BLaER1 treated with 17β-estradiol and CSF1 and Interleukin-3, amounts not matched to agents 10 nM and 100 nM (cell line): Measurements from ENCODE around the gene SH3PXD2B.
"Not testable (repeated sequence)": the region's sequence is repeated elsewhere in the genome, so short reads cannot be mapped to it uniquely, and the experiment has no call there.

Experiments
- H3K27ac ChIP-seq, 11 experiments: shearing (Covaris generic); formaldehyde crosslinking; 2 replicates each; pipeline ENCODE4 v1.8.1; 2022
- H3K27me3 ChIP-seq, 11 experiments: shearing (Covaris generic); formaldehyde crosslinking; 2 replicates each; pipeline ENCODE4 v1.8.1; 2022
- H3K36me3 ChIP-seq, 11 experiments: shearing (Covaris generic); formaldehyde crosslinking; 2 replicates each; pipeline ENCODE4 v1.8.1; 2022
- H3K4me1 ChIP-seq, 10 experiments: shearing (Covaris generic); formaldehyde crosslinking; 2 replicates each; pipeline ENCODE4 v1.8.1; 2022
- H3K4me2 ChIP-seq, 11 experiments: shearing (Covaris generic); formaldehyde crosslinking; 2 replicates each; pipeline ENCODE4 v1.8.1; 2022
- H3K4me3 ChIP-seq, 10 experiments: shearing (Covaris generic); formaldehyde crosslinking; 2 replicates each; pipeline ENCODE4 v1.8.1; 2022
- H3K9ac ChIP-seq, 11 experiments: shearing (Covaris generic); formaldehyde crosslinking; 2 replicates each; pipeline ENCODE4 v1.8.1; 2022
- H3K9me3 ChIP-seq, 11 experiments: shearing (Covaris generic); formaldehyde crosslinking; replicated peaks in 1 of 11; 2 replicates each; pipeline ENCODE4 v1.8.1; 2022
- H4K20me1 ChIP-seq, 11 experiments: shearing (Covaris generic); formaldehyde crosslinking; 2 replicates each; pipeline ENCODE4 v1.8.1; 2022
- Cebpa-rat ChIP-seq, 11 experiments: shearing (Covaris generic); IDR thresholded peaks; 2 replicates each; pipeline ENCODE4 v1.8.1; 2022

The SH3PXD2B gene

DNA sequence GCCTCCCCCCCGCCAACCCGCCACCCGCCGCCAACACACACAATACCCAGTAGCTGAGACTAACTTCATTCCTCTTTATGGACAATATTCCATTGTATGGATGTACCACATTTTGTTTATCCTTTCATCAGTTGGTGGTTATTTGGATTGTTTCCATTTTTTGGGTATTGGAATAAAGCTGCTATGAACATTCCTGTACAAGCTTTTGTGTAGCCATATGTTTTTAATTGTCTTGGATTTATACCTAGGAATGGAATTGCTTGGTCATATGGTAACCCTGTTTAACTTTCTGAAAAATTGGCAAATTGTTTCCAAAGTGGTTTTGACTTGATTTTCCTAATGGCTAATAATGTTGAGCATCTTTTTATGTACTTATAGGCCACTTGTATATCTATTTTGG, 165.9 kb downstream of the SH3PXD2B start:
- no peak overlapping the region for H3K4me2 ChIP-seq
- peaks cover 0 to under 1% (median 0%) of the 10 kb centered on the region in 11 experiments; a peak in 3 of 22 replicates for H4K20me1 ChIP-seq
- H3K9ac ChIP-seq = no peak overlapping the region
- no peaks in the 10 kb centered on the region for H3K27me3 ChIP-seq
- no peak overlapping the region for H3K4me3 ChIP-seq
- no peak for TF ChIP-seq Cebpa-rat (IDR thresholded peaks at IDR 0.05)
- H3K36me3 ChIP-seq = no peaks in the 10 kb centered on the region
- no peak overlapping the region for H3K27ac ChIP-seq
- no peaks in the 10 kb centered on the region for H3K9me3 ChIP-seq
- H3K4me1 ChIP-seq = peaks cover 23 to 36% (median 32%) of the 10 kb centered on the region in 10 experiments

DNA sequence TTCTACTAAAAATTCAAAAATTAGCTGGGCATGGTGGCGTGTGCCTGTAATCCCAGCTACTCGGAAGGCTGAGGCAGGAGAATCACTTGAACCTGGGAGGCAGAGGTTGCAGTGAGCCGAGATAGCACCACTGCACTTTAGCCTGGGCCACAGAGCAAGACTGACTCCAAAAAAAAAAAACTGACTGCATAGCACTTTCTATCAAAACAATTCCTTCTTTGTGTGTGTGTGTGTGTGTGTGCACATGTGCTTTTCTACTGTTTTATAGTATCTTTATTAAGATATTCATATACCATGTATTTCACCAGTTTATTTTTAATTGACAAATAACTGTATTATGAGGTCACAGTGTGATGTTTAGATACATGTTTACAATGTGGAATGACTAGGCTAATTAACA, 167.2 kb downstream of the SH3PXD2B start:
- H3K27me3 ChIP-seq, H3K4me2 ChIP-seq, H3K4me3 ChIP-seq, H3K9me3 ChIP-seq, H3K27ac ChIP-seq, H3K9ac ChIP-seq, H3K36me3 ChIP-seq: not testable (repeated sequence)
- H3K4me1 ChIP-seq = peaks cover 12 to 27% (median 22%) of the 10 kb centered on the region in 10 experiments
- H4K20me1 ChIP-seq = peaks cover 5 to 14% (median 10%) of the 10 kb centered on the region in 11 experiments; a peak in 18 of 22 replicates

DNA sequence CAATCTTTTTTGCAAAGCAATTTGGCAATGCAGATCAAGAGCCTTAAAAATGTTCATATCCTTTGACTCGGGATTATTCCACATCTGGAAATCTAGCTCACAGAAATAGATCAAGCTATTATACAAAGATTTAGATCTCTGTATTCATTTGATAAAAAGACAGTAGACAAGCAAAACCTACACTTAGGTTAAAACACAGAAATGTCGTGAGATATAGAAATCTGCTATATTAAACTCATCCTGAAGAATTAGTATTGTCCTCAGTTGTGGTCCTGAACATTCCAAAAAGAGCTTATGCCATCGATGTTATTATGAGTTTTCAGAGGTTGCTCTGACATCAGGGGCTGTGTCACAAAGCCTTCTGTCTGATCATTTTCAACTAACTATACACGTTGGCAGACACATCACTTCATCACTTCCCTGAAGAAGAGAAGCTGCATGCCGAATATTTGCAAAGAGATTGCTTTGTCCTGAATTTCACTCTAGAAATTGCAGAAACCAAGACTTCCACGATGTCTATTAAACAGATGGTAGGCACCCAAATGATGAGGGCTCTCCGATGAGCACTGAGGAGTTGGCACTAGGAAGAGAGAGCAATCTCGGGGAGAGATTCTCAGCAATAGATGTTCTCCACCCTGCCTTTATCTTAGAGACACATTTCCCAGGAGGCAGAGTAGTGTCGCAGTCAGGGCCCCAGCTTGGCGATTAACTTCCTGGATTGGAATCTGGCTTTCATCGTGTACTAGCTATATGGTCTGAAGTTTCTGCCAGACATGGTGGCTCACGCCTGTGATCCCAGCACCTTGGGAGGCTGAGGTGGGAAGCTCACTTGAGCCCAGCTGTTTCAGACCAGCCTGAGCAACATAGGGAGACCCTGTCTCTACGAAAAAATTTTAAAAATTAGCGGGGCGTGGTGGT, 168.8 kb downstream of the SH3PXD2B start:
- Histone ChIP-seq H3K4me3 (0 out of 20 replicates have a peak overlapping the region, but pooled peaks of 2 of the 10 experiments have one; percentile 66 to 91), H4K20me1 (peaks cover 18 to 30% (median 26%) of the 10 kb centered on the region in 11 experiments; a peak in 21 of 22 replicates), H3K9ac (peak overlapping the region in 3 of 11 experiments; percentile 10 to 97 (median 96); a peak in 1 of 22 replicates), H3K4me2 (peak overlapping the region; percentile 82 to 100 (median 96); a peak in 21 of 22 replicates), H3K9me3 (no peaks in the 10 kb centered on the region), H3K4me1 (peaks cover 24 to 38% (median 34%) of the 10 kb centered on the region in 10 experiments), H3K27me3 (no peaks in the 10 kb centered on the region), H3K27ac (no peak overlapping the region), H3K36me3 (peaks cover 0 to 7% (median 0%) of the 10 kb centered on the region in 11 experiments; a peak in 3 of 22 replicates)
- TF ChIP-seq Cebpa-rat (IDR thresholded peaks at IDR 0.05) = no peak

DNA sequence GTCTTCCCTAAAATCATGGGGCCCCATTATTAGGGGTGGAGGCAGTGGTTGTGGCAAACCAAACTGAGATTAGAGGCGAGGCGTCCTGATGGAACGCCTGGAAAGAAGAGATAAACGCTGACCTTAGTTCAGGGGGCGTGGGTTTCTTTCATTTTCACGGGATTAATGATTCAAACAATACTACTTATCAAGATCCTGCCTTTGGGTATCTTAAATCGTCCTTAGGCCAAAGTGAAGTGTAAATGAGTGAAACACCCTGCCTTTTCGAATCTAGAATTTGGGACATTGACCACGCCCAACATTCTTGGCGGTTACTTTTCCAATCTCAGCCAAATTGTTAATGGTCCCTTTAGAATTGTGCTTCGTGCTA, 169.7 kb downstream of the SH3PXD2B start:
- H3K9me3 ChIP-seq = peaks cover 0 to 2% (median 0%) of the 10 kb centered on the region in 11 experiments; a peak in 1 of 22 replicates
- H3K36me3 ChIP-seq = peaks cover 0 to 16% (median 5%) of the 10 kb centered on the region in 11 experiments; a peak in 17 of 22 replicates
- peak overlapping the region; percentile 85 to 95 (median 93) for H3K27ac ChIP-seq
- peak overlapping the region; percentile 82 to 100 (median 96) for H3K4me2 ChIP-seq
- H4K20me1 ChIP-seq = peaks cover 18 to 39% (median 35%) of the 10 kb centered on the region in 11 experiments; a peak in 21 of 22 replicates
- H3K4me3 ChIP-seq = peak overlapping the region; percentile 66 to 98 (median 92)
- TF ChIP-seq Cebpa-rat (IDR thresholded peaks at IDR 0.05) = no peak
- no peaks in the 10 kb centered on the region for H3K27me3 ChIP-seq
- peak overlapping the region; percentile 81 to 97 (median 95) for H3K9ac ChIP-seq
- peaks cover 25 to 43% (median 36%) of the 10 kb centered on the region in 10 experiments for H3K4me1 ChIP-seq

DNA sequence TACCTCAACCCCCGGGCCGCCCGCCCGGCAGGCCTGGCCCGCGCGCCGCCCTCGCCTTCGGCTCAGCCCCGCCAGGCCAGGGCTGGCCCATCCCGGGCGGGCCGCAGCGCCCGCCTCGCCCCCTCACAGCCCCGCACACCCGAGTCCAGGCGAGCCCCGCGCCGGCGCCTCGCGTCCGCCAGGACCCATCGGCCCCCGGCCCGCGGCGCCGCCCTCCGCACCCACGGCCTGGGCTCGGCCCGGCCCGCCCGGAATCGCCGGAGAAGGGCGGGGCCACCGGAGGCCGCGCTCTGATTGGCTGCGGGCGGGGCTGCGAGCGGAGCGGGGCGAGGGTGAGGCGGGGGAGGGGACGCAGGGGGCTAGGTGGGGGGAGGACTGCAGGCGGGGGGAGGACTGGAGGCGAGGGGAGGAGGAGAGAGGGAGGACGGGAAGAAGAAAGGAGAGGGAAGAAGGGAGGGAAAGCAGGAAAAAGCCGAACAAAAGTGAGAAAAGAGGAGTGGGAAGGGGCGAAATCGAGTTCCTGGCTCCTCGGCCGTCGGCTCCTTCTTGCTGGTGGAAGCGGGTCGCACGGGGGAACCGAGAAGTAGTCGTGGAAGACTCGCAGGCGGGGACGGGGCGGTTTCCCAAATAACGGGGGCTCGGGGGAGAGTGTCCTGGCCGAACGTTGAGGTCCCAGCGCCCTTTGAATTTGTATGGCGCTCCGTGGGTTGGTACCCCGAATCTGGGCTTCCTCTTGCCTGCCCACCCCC, 170.3 kb downstream of the SH3PXD2B start:
- Histone ChIP-seq H3K9ac (peak overlapping the region; percentile 81 to 97 (median 95)), H3K9me3 (peaks cover 0 to 7% (median 1%) of the 10 kb centered on the region in 11 experiments; a peak in 9 of 22 replicates), H4K20me1 (peaks cover 18 to 45% (median 39%) of the 10 kb centered on the region in 11 experiments; a peak in 21 of 22 replicates), H3K36me3 (peaks cover 3 to 21% (median 10%) of the 10 kb centered on the region in 11 experiments; a peak in 21 of 22 replicates), H3K4me2 (peak overlapping the region; percentile 82 to 100 (median 96)), H3K27ac (peak overlapping the region; percentile 85 to 95 (median 93)), H3K4me1 (peaks cover 25 to 44% (median 36%) of the 10 kb centered on the region in 10 experiments), H3K4me3 (peak overlapping the region; percentile 66 to 98 (median 92)), H3K27me3 (no peaks in the 10 kb centered on the region)
- no peak for TF ChIP-seq Cebpa-rat (IDR thresholded peaks at IDR 0.05)

DNA sequence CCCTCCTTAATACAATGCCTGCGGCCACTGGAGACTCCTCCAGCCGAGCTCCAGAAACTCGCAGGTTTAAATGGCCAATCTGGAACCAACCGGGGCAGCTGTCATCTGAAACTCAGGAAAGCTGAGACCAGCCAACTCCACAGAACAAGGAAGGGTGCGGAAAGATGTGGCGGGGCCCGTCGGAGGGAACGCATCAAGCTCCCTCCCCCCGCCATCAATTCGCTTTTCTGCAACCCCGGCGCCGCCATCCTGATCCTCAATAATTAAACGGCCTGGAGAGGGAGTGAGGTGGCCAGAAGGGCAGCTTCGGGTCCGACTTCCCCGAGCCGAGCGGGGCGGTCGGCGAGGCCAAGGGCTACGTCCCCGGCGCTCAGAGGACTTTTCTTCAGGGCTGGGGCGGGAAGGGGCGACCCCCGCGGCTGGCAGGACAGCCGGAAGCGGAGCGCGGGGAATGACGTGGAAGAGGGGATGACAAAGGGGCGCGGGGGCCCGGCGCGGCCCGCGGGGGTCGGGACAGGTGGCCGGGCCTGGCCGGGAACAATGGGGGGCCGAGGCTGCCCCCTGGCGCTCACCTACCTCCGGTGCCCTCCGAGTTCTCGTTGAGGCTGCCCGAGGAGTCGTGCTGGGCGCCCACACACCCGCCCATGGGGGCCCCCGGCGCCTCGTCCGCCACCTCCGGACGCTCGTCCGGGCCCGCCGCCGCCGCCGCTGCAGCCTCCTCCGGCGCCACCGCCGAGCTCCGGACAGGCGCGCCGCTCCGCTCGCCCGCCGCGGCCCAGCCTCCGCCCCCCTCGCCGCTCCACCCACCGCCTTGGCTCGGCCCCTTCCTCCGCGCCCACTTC, 171.1 kb downstream of the SH3PXD2B start, which contains the start of gene UBTD2:
Gene UBTD2 (minus strand): TSS at position 745 of the 842 bp plus-strand sequence. CDS start 99 bp downstream, at position 646.
- Histone ChIP-seq H3K4me2 (peak within 1 kb of the TSS; percentile 88 to 100 (median 96)), H3K9ac (peak within 1 kb of the TSS; percentile 81 to 97 (median 95)), H3K4me1 (peaks cover 25 to 44% (median 36%) of the 10 kb centered on the region in 10 experiments), H3K36me3 (peaks cover 7 to 29% (median 18%) of the 10 kb centered on the region in 11 experiments), H3K27me3 (no peaks in the 10 kb centered on the region), H4K20me1 (peaks cover 18 to 52% (median 41%) of the 10 kb centered on the region in 11 experiments; a peak in 21 of 22 replicates), H3K4me3 (peak within 1 kb of the TSS; percentile 66 to 98 (median 92)), H3K27ac (peak within 1 kb of the TSS; percentile 85 to 95 (median 93)), H3K9me3 (peaks cover 0 to 15% (median 9%) of the 10 kb centered on the region in 11 experiments; a peak in 16 of 22 replicates)
- no peak for TF ChIP-seq Cebpa-rat (IDR thresholded peaks at IDR 0.05)

DNA sequence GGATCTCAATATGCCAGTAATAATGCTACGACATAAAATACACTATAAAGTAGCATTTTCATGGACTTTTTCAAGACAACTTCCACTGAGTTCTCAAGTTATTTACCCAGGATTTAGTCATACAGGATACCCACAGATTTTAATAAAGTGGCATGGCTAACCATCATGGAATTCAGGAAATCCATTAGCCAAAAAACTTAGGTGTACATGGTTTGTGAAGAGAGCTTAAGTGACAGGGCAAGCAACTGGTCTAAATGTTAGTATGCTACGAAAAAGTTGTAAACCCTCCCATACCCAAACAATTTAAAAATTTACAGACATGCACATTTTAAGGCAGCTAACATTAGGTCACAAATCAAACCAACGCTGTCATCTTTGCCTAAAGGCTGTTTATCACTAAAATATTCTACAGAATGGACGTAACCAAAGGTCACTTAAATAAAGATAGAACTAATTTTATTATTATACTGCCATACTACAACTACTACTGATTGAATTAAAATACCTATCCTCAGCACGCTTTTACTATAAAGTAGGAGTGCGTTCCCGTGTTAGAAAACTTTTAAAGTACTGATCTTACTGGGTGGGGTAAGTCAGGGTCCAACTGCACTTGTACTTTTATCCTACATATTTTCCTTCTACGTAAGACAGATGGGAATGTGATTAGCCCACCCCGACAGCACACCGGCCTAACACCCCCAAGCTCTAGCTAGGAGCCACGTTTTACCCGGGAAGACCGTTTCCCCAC, 171.9 kb downstream of the SH3PXD2B start:
- no peaks in the 10 kb centered on the region for H3K27me3 ChIP-seq
- H3K4me2 ChIP-seq = peak overlapping the region; percentile 82 to 96 (median 90)
- no peak for TF ChIP-seq Cebpa-rat (IDR thresholded peaks at IDR 0.05)
- H3K4me1 ChIP-seq = peaks cover 26 to 51% (median 39%) of the 10 kb centered on the region in 10 experiments
- H3K4me3 ChIP-seq = peak overlapping the region; percentile 66 to 98 (median 92)
- H3K36me3 ChIP-seq = peaks cover 7 to 37% (median 25%) of the 10 kb centered on the region in 11 experiments
- H3K27ac ChIP-seq = peak overlapping the region; percentile 85 to 95 (median 93)
- H3K9ac ChIP-seq = peak overlapping the region; percentile 81 to 97 (median 95)
- peaks cover 18 to 58% (median 47%) of the 10 kb centered on the region in 11 experiments; a peak in 21 of 22 replicates for H4K20me1 ChIP-seq
- peaks cover 0 to 19% (median 14%) of the 10 kb centered on the region in 11 experiments; a peak in 16 of 22 replicates for H3K9me3 ChIP-seq
